ENCODE data around the gene VKORC1L1. TPM values are rescaled to one million over a fixed set of nuclear protein-coding genes. Genes with fewer than 3 reads are reported as not detected.

The VKORC1L1 gene
- total RNA-seq, 1 donor from 2014 or later = 15.7 TPM

Small RNA genes lying within 50 kb of the gene (small RNA-seq; reads per million reads assigned to genes)
- gene AC073261.1 (not detected), gene RNU6-973P (not detected)

Other genes with a start within 250 kb of the VKORC1L1 start
- 32.9 TPM for gene GUSB, start 109.1 kb downstream of the VKORC1L1 start, total RNA-seq
- 7.3 TPM for gene ASL, start 202.7 kb downstream of the VKORC1L1 start, total RNA-seq
- 26.6 TPM for gene CRCP, start 241.8 kb downstream of the VKORC1L1 start, total RNA-seq

All from skeletal muscle tissue (tissue), 2 donors.